Right lobe of liver (tissue), 6 donors: ENCODE measurements around the gene EIF2B2. TPM values are rescaled to one million over a fixed set of nuclear protein-coding genes. Genes with fewer than 3 reads are reported as not detected.

Experiments
- ATAC-seq, 4 donors: fragments of 200-7000 bp; cut with Tn5 transposase; one replicate each; pipeline ENCODE4 v1.9.1; 2020; ENCODE audit warnings: mild to moderate bottlenecking in 4 of 4, moderate library complexity in 4 of 4
- DNase-seq, 3 donors: peaks; one replicate each; pipeline ENCODE4 v3.0.0-alpha.2; 2020
- H3K27ac ChIP-seq, 3 donors: fragments of 200-600 bp; one replicate each; pipeline ENCODE4 v1.8.0; 2022
- H3K27me3 ChIP-seq, 2 donors: fragments of 200-600 bp; one replicate each; pipeline ENCODE4 v1.8.0; 2022
- H3K36me3 ChIP-seq, 4 donors: fragments of 200-600 bp; sonication (generic) in 1 of 4; one replicate each; pipeline versions ENCODE4 v1.5.1 to v1.8.0; 2017 to 2022; ENCODE audit warnings: control low read depth in 1 of 4
- H3K4me1 ChIP-seq, 4 donors: fragments of 200-600 bp; sonication (generic) in 1 of 4; one replicate each; pipeline versions ENCODE4 v1.5.1 to v1.8.0; 2017 to 2022; ENCODE audit warnings: control low read depth in 1 of 4
- H3K4me3 ChIP-seq, 3 donors: fragments of 200-600 bp; one replicate each; pipeline ENCODE4 v1.8.0; 2022
- H3K9me3 ChIP-seq, 4 donors: fragments of 200-600 bp; sonication (generic) in 1 of 4; one replicate each; pipeline versions ENCODE4 v1.5.1 to v1.8.0; 2017 to 2022; ENCODE audit warnings: control low read depth in 1 of 4
- POLR2A ChIP-seq: fragments of 450-650 bp; IDR thresholded peaks from one replicate; pipeline ENCODE4 v1.6.1; 2017; ENCODE audit warnings: antibody characterized with exemption, mild to moderate bottlenecking
- WGBS: methylation state at CpG from one replicate; pipeline ENCODE4 v1.1.6; 2018; ENCODE audit warnings: low coverage, low lambda C conversion rate; ENCODE audit not compliant: insufficient coverage; ENCODE audit errors: missing lambda C conversion rate; 5-methylcytosine and 5-hydroxymethylcytosine counted together
- intact Hi-C, 2 donors: fragments of 100-400 bp; cut with DNase I; formaldehyde crosslinking; loops; one replicate each; pipeline versions ENCODE4 v1.11.2 to v1.14.1; 2022
- total RNA-seq, 6 experiments: library from RNA; depleted of rRNA in 2 of 6; stranded (reverse); fragments of >200 nt in 2 of 6; fragmentation: NEBNext Ultra II Directional in 3 of 6; extraction: Animal tissue kit (Norgen Biotek cat#: 25700) in 3 of 6; gene quantifications; one replicate each; pipeline versions ENCODE4 v1.1.0 to v1.2.4, GENCODE V29; 2016 to 2023
- TF ChIP-seq, protein P1 (sequence below), 4 donors: fragments of 200-600 bp in 3 of 4; fragments of 450-650 bp in 1 of 4; IDR thresholded peaks; one replicate each; pipeline versions ENCODE4 v1.5.1 to v1.8.0; 2016 to 2022; ENCODE audit warnings: antibody characterized with exemption in 4 of 4, mild to moderate bottlenecking in 2 of 4
- donor health status: DM: no; HTN: yes; CAD: no.
- donor health status: DM: no; HTN: no; CAD: no.
- donor health status: DM: no; HTN: no; CAD: no.
- donor health status: DM: no; HTN: yes; CAD: no.
- donor health status: DM: no; HTN: yes; CAD: no.

EIF2B2 gene
- total RNA-seq, 6 experiments from 2014 or later = 16.1 to 37.5 (median 20.1) TPM

DNA sequence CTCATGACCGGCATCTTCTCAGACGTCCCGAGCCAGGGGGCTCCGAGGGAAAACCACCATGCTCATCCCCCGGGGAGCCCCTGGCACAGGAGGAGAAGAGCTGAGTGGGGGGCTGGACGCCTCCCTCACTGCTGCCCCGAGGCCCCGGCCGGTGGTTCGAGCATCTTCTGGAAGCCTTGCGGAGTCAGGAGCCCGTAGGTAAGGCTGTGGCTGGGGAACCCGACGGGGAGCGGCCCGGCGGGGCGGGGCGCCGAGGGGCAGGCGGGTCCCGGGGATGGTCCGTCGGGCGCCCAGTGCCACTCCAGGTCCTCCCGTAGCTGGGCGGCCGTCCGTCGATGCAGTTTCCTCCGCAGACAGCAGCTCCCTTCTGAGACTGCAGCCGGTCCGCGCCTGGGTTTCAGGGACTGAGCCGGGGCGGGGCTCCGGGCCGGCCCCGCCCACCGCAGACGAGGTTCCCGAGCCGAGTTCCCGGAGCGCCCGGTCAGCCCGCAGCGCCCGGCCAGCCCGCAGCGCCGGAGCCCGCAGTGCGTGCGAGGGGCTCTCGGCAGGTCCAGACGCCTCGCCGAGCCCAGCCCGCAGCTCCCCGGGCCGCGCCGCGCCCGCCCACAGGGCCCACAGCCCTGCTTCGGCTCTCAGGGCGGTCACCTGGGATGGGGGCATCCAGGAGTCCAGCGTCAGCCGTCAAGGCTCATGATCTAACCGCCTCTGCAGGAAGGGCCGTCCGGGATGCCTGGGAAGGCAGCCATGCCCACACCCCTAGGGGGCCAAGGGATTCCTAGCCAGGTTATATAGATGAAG lies 47.3 kb upstream of the EIF2B2 start, which contains the start of gene PGF:
Gene PGF (minus strand): TSS at position 369 of the 798 bp plus-strand sequence. CDS start 355 bp downstream, at position 14.
- H3K36me3 ChIP-seq = no peaks in the 10 kb centered on the region
- H3K27me3 ChIP-seq = no peaks in the 10 kb centered on the region
- peak; percentile 90 to 95 (median 92) for ATAC-seq
- peak; percentile 73 to 77 (median 75) for DNase-seq
- peak within 1 kb of the TSS; percentile 32 to 48 (median 47) for H3K4me3 ChIP-seq
- intact Hi-C loops = no loop called here
- 10% methylated on average over 4 of the region's 73 CpGs for WGBS
- peaks cover 0 to 4% (median 0%) of the 10 kb centered on the region in 4 donors for H3K4me1 ChIP-seq
- TF ChIP-seq, protein P1, sequence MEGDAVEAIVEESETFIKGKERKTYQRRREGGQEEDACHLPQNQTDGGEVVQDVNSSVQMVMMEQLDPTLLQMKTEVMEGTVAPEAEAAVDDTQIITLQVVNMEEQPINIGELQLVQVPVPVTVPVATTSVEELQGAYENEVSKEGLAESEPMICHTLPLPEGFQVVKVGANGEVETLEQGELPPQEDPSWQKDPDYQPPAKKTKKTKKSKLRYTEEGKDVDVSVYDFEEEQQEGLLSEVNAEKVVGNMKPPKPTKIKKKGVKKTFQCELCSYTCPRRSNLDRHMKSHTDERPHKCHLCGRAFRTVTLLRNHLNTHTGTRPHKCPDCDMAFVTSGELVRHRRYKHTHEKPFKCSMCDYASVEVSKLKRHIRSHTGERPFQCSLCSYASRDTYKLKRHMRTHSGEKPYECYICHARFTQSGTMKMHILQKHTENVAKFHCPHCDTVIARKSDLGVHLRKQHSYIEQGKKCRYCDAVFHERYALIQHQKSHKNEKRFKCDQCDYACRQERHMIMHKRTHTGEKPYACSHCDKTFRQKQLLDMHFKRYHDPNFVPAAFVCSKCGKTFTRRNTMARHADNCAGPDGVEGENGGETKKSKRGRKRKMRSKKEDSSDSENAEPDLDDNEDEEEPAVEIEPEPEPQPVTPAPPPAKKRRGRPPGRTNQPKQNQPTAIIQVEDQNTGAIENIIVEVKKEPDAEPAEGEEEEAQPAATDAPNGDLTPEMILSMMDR (IDR thresholded peaks at IDR 0.05) = no peak
- TF ChIP-seq POLR2A = peak; percentile 66
- H3K9me3 ChIP-seq = no peaks in the 10 kb centered on the region
- peak within 1 kb of the TSS in 1 of 3 donors; percentile 14 for H3K27ac ChIP-seq

DNA sequence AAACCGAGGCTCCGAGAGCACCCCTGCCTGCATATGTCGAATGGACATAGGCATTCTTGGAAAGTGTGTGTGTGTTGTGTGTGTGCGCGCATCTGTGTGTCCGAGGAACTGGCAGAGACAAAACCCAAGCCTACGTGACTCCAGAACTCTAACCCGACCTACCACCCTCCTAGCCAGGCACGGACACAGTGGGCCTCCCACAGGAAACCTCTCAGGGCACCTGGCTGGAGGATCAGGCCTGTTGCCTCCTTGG lies 46.8 kb upstream of the EIF2B2 start:
- peak overlapping the region in 1 of 3 donors; percentile 48 for H3K4me3 ChIP-seq
- TF ChIP-seq, protein P1 (IDR thresholded peaks at IDR 0.05) = no peak
- no peak for TF ChIP-seq POLR2A
- WGBS = 100% methylated on average over 1 of the region's 9 CpGs
- H3K4me1 ChIP-seq = peaks cover 0 to 4% (median 0%) of the 10 kb centered on the region in 4 donors
- intact Hi-C loops = no loop called here
- no peak for DNase-seq
- no peaks in the 10 kb centered on the region for H3K9me3 ChIP-seq
- ATAC-seq = no peak
- no peaks in the 10 kb centered on the region for H3K27me3 ChIP-seq
- no peaks in the 10 kb centered on the region for H3K36me3 ChIP-seq
- H3K27ac ChIP-seq = no peak overlapping the region

DNA sequence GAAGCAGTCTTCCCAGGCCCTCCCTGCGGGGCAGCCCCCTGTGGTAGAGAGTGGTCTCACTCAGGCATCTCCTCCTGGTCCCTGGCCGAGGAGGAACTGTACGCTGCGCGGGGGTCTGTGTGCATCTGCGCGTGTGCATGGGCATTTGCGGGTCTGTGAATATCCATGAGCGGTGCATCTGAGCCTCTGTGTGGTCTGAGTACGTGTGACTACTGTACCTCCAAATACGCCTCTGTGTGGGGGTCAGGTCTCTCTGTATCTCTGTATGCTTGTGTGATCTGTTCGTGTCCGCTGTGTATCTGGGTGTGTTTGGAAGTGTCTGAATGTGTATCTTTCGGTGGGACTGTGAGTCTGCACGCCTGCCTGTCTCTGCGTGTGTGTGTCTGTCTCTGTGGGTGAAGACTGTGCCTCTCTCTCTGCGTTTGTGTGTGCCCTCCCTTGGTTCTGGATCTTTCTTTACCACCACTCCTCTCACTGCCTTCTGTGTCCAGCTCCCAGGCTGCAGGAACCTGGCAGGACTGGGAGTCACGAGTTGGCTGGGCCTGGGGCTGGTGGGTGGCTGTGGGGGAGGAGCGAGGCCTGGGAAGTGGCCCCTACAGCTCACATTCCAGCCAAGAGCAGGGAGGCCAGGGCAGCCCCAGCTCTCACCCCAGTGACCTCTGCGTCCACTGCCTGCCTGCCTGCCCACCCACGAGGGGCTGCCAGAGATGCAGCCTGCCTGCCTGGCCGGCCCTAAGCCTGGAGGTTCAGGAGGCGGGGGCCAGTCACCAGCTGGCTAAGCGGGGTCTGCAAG lies 46.2 kb upstream of the EIF2B2 start:
- intact Hi-C loops = no loop called here
- Histone ChIP-seq H3K9me3 (no peaks in the 10 kb centered on the region), H3K4me3 (no peak overlapping the region), H3K36me3 (no peaks in the 10 kb centered on the region), H3K4me1 (peaks cover 0 to 4% (median 0%) of the 10 kb centered on the region in 4 donors), H3K27ac (no peak overlapping the region), H3K27me3 (no peaks in the 10 kb centered on the region)
- no peak for TF ChIP-seq POLR2A
- TF ChIP-seq, protein P1 (IDR thresholded peaks at IDR 0.05) = no peak
- 72% methylated on average over 8 of the region's 24 CpGs for WGBS
- DNase-seq = no peak
- no peak for ATAC-seq

DNA sequence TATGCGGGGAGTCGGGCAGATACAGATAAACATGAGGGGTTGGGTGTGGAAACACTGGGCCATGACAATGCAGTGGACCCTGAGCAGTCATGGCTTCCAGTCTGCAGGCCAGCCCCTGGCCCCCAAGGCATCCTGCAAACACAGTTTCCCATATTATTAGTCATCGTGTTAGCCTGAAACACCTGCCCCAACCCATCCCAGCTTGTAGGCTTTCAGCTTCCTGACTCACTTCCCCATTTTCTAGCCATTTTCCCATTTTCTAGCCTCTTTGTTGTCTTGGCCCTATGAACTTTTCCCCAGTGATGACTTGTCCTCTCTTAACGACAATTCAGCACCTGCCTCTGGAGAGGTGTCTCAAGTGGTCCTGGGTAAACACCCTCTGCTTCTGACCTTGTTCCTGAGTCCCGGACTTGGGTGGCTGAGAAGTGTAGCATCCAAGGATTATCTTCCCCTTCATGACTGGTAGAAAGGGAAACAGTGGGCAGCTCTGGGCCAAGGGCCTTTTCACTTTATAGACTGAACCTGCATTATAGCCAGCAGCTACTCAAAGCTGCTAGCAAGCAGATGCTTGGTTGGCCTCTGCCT lies 43.0 kb upstream of the EIF2B2 start:
- ATAC-seq (no peak), DNase-seq (no peak)
- no peaks in the 10 kb centered on the region for H3K27me3 ChIP-seq
- H3K36me3 ChIP-seq = no peaks in the 10 kb centered on the region
- WGBS = 75% methylated on average over 3 of the region's 5 CpGs
- no peak for TF ChIP-seq POLR2A
- TF ChIP-seq, protein P1 (IDR thresholded peaks at IDR 0.05) = no peak
- intact Hi-C loops = no loop called here
- H3K4me1 ChIP-seq = peaks cover 0 to 4% (median 0%) of the 10 kb centered on the region in 4 donors
- no peaks in the 10 kb centered on the region for H3K9me3 ChIP-seq
- no peak overlapping the region for H3K27ac ChIP-seq
- H3K4me3 ChIP-seq = no peak overlapping the region
